ENCODE data around the gene TAF3.
A peak's percentile ranks its signal among the peaks of the same experiment; 100 is the strongest.

The TAF3 gene

GRCh38 chr10:7813481-7813880 is 4.8 kb upstream of the TAF3 start:
- Histone ChIP-seq H3K4me1 (ENCODE audit: insufficient read depth, low read length) (peaks cover 11% of the 10 kb centered on the region), H3K4me3 (ENCODE audit: low read depth in 1 of 2, low read length in 2 of 2) (no peak overlapping the region), H3K27ac (ENCODE audit: low read length) (no peak overlapping the region), H2AFZ (ENCODE audit: low read depth, low read length) (no peak overlapping the region), H3K79me2 (ENCODE audit: insufficient read depth, low read length) (peaks cover under 1% of the 10 kb centered on the region), H3K9me3 (ENCODE audit: insufficient read depth, low read length, severe bottlenecking) (no peaks in the 10 kb centered on the region), H3K4me2 (ENCODE audit: insufficient read depth, low read length) (no peak overlapping the region), H3K36me3 (ENCODE audit: insufficient read depth, low read length) (0 out of 2 replicates have a peak, but pooled peaks cover 2% of the 10 kb centered on the region), H3K27me3 (ENCODE audit: insufficient read depth, low read length, poor library complexity) (no peaks in the 10 kb centered on the region), H4K20me1 (ENCODE audit: insufficient read depth, low read length) (no peaks in the 10 kb centered on the region; the same call in 1 of the 2 replicates), H3K9ac (ENCODE audit: low read depth, low read length) (no peak overlapping the region)
- no peak for DNase-seq
- no peak for TF ChIP-seq CTCF (IDR thresholded peaks at IDR 0.05; ENCODE audit: borderline replicate concordance, extremely low read depth, low read length, poor library complexity, severe bottlenecking)
- TF ChIP-seq EZH2 (IDR thresholded peaks at IDR 0.05; ENCODE audit: borderline replicate concordance, low read depth, low read length, severe bottlenecking), result no peak
- ATAC-seq (ENCODE audit: insufficient read depth, low read depth), result no peak

GRCh38 chr10:7817576-7817975 is 729 bp upstream of the TAF3 start:
- TF ChIP-seq EZH2 (IDR thresholded peaks at IDR 0.05; ENCODE audit: borderline replicate concordance, low read depth, low read length, severe bottlenecking), result no peak
- no peak for TF ChIP-seq CTCF (IDR thresholded peaks at IDR 0.05; ENCODE audit: borderline replicate concordance, extremely low read depth, low read length, poor library complexity, severe bottlenecking)
- H3K9ac ChIP-seq (ENCODE audit: low read depth, low read length), result peak overlapping the region; percentile 73
- peaks cover 35% of the 10 kb centered on the region for H3K79me2 ChIP-seq (ENCODE audit: insufficient read depth, low read length)
- H4K20me1 ChIP-seq (ENCODE audit: insufficient read depth, low read length), result no peaks in the 10 kb centered on the region
- no peak overlapping the region for H3K27ac ChIP-seq (ENCODE audit: low read length)
- ATAC-seq (ENCODE audit: insufficient read depth, low read depth) (no peak), DNase-seq (no peak)
- no peaks in the 10 kb centered on the region for H3K9me3 ChIP-seq (ENCODE audit: insufficient read depth, low read length, severe bottlenecking)
- H3K4me3 ChIP-seq (ENCODE audit: low read depth in 1 of 2, low read length in 2 of 2), result peak overlapping the region; percentile 59 to 87
- no peaks in the 10 kb centered on the region for H3K27me3 ChIP-seq (ENCODE audit: insufficient read depth, low read length, poor library complexity)
- H2AFZ ChIP-seq (ENCODE audit: low read depth, low read length), result peak overlapping the region; percentile 81
- peaks cover 3% of the 10 kb centered on the region; the same call in 1 of the 2 replicates for H3K36me3 ChIP-seq (ENCODE audit: insufficient read depth, low read length)
- H3K4me1 ChIP-seq (ENCODE audit: insufficient read depth, low read length), result peaks cover 32% of the 10 kb centered on the region
- H3K4me2 ChIP-seq (ENCODE audit: insufficient read depth, low read length), result peak overlapping the region; percentile 83

- Histone ChIP-seq H3K36me3 (ENCODE audit: insufficient read depth, low read length) (peaks cover 3% of the 10 kb centered on the region; the same call in 1 of the 2 replicates), H3K4me1 (ENCODE audit: insufficient read depth, low read length) (peaks cover 32% of the 10 kb centered on the region), H3K4me3 (ENCODE audit: low read depth in 1 of 2, low read length in 2 of 2) (peak overlapping the region; percentile 59 to 87), H3K9ac (ENCODE audit: low read depth, low read length) (peak overlapping the region; percentile 73), H3K27me3 (ENCODE audit: insufficient read depth, low read length, poor library complexity) (no peaks in the 10 kb centered on the region), H2AFZ (ENCODE audit: low read depth, low read length) (peak overlapping the region; percentile 81), H3K79me2 (ENCODE audit: insufficient read depth, low read length) (peaks cover 35% of the 10 kb centered on the region), H3K9me3 (ENCODE audit: insufficient read depth, low read length, severe bottlenecking) (no peaks in the 10 kb centered on the region), H3K4me2 (ENCODE audit: insufficient read depth, low read length) (peak overlapping the region; percentile 83), H3K27ac (ENCODE audit: low read length) (peak overlapping the region; percentile 53), H4K20me1 (ENCODE audit: insufficient read depth, low read length) (no peaks in the 10 kb centered on the region)
- ATAC-seq (ENCODE audit: insufficient read depth, low read depth) (no peak), DNase-seq (no peak)
- TF ChIP-seq EZH2 (IDR thresholded peaks at IDR 0.05; ENCODE audit: borderline replicate concordance, low read depth, low read length, severe bottlenecking) (no peak), CTCF (IDR thresholded peaks at IDR 0.05; ENCODE audit: borderline replicate concordance, extremely low read depth, low read length, poor library complexity, severe bottlenecking) (no peak)
These were observed 366 bp upstream of the TAF3 start for GRCh38 chr10:7817984-7818294.

GRCh38 chr10:7819121-7819460 is 786 bp downstream of the TAF3 start:
- Histone ChIP-seq H3K79me2 (ENCODE audit: insufficient read depth, low read length) (peaks cover 35% of the 10 kb centered on the region), H3K4me2 (ENCODE audit: insufficient read depth, low read length) (peak overlapping the region; percentile 83), H3K4me3 (ENCODE audit: low read depth in 1 of 2, low read length in 2 of 2) (peak overlapping the region; percentile 59 to 87), H4K20me1 (ENCODE audit: insufficient read depth, low read length) (no peaks in the 10 kb centered on the region), H3K9me3 (ENCODE audit: insufficient read depth, low read length, severe bottlenecking) (no peaks in the 10 kb centered on the region), H2AFZ (ENCODE audit: low read depth, low read length) (peak overlapping the region; percentile 95), H3K4me1 (ENCODE audit: insufficient read depth, low read length) (peaks cover 32% of the 10 kb centered on the region), H3K36me3 (ENCODE audit: insufficient read depth, low read length) (peaks cover 3% of the 10 kb centered on the region; the same call in 1 of the 2 replicates), H3K27ac (ENCODE audit: low read length) (peak overlapping the region; percentile 77), H3K27me3 (ENCODE audit: insufficient read depth, low read length, poor library complexity) (no peaks in the 10 kb centered on the region), H3K9ac (ENCODE audit: low read depth, low read length) (peak overlapping the region; percentile 73)
- ATAC-seq (ENCODE audit: insufficient read depth, low read depth) (peak; percentile 41), DNase-seq (peak; percentile 36)
- TF ChIP-seq CTCF (IDR thresholded peaks at IDR 0.05; ENCODE audit: borderline replicate concordance, extremely low read depth, low read length, poor library complexity, severe bottlenecking) (peak; percentile 38), EZH2 (IDR thresholded peaks at IDR 0.05; ENCODE audit: borderline replicate concordance, low read depth, low read length, severe bottlenecking) (no peak)

Data from DND-41 (cell line).